Muscle of leg (tissue), 11 donors: ENCODE measurements around the gene RTP4. TPM values are rescaled to one million over a fixed set of nuclear protein-coding genes. Genes with fewer than 3 reads are reported as not detected.
A peak's percentile ranks its signal among the peaks of the same experiment; 100 is the strongest.
"Not testable (repeated sequence)": the region's sequence is repeated elsewhere in the genome, so short reads cannot be mapped to it uniquely, and the experiment has no call there.

Experiments used
- DNase-seq: peaks from one replicate; pipeline ENCODE4 v3.0.0; 2013
- H3K27ac ChIP-seq: one replicate; pipeline ENCODE4 v1.5.1; 2013; ENCODE audit warnings: mild to moderate bottlenecking, low read length, control low read depth
- H3K27me3 ChIP-seq: one replicate; pipeline ENCODE4 v1.6.1; 2013; ENCODE audit warnings: low read length; ENCODE audit not compliant: control insufficient read depth, insufficient read depth
- H3K36me3 ChIP-seq: one replicate; pipeline ENCODE4 v1.6.1; 2013; ENCODE audit warnings: low read length; ENCODE audit not compliant: control insufficient read depth, insufficient read depth
- H3K4me1 ChIP-seq: one replicate; pipeline ENCODE4 v1.6.1; 2013; ENCODE audit warnings: low read length; ENCODE audit not compliant: control insufficient read depth, insufficient read depth
- H3K4me3 ChIP-seq: one replicate; pipeline ENCODE4 v1.5.1; 2013; ENCODE audit warnings: low read length, control low read depth
- H3K9me3 ChIP-seq: replicated peaks from 2 replicates; pipeline ENCODE4 v1.6.1; 2013; ENCODE audit warnings: low read depth, low read length; ENCODE audit not compliant: control insufficient read depth
- WGBS: methylation state at CpG from one replicate; pipeline ENCODE4 v1.1.5; 2013; ENCODE audit warnings: missing lambda C conversion rate; ENCODE audit not compliant: insufficient coverage; 5-methylcytosine and 5-hydroxymethylcytosine counted together
- polyA plus RNA-seq, 8 donors: library from polyadenylated mRNA; unstranded; fragments of 120-200 nt; gene quantifications; one replicate each; pipeline versions ENCODE4 v1.2.1 to v1.2.3, GENCODE V29; 2013; ENCODE audit warnings: inconsistent platforms in 1 of 8, low replicate concordance in 1 of 8; ENCODE audit not compliant: insufficient read length in 8 of 8, insufficient read depth in 1 of 8
- total RNA-seq: library from RNA; stranded (reverse); fragments of 120-200 nt; gene quantifications from one replicate; pipeline ENCODE4 v1.2.4, GENCODE V29; 2013

The RTP4 gene
- total and polyA plus RNA-seq, 9 donors, result 0.11 to 0.97 (median 0.23) TPM; not detected in 1

GRCh38 chr3:187401856-187402255, 33.7 kb downstream of the RTP4 start:
- Histone ChIP-seq H3K4me3 (no peak overlapping the region), H3K27me3 (no peaks in the 10 kb centered on the region), H3K27ac (no peak overlapping the region), H3K4me1 (no peaks in the 10 kb centered on the region), H3K36me3 (no peaks in the 10 kb centered on the region), H3K9me3 (no peaks in the 10 kb centered on the region)
- no CpG with 5 or more reads among the region's 4 CpGs for WGBS
- no peak for DNase-seq

GRCh38 chr3:187403768-187404288, 35.6 kb downstream of the RTP4 start:
- no peaks in the 10 kb centered on the region for H3K36me3 ChIP-seq
- H3K27ac ChIP-seq, result peak overlapping the region; percentile 7
- peak; percentile 22 for DNase-seq
- H3K4me3 ChIP-seq, result no peak overlapping the region
- no peaks in the 10 kb centered on the region for H3K9me3 ChIP-seq
- no peaks in the 10 kb centered on the region for H3K4me1 ChIP-seq
- H3K27me3 ChIP-seq, result no peaks in the 10 kb centered on the region
- no CpG with 5 or more reads among the region's 4 CpGs for WGBS

- no peaks in the 10 kb centered on the region for H3K36me3 ChIP-seq
- peak; percentile 27 for DNase-seq
- no peaks in the 10 kb centered on the region for H3K27me3 ChIP-seq
- H3K27ac ChIP-seq, result no peak overlapping the region
- no peaks in the 10 kb centered on the region for H3K9me3 ChIP-seq
- no peak overlapping the region for H3K4me3 ChIP-seq
- no peaks in the 10 kb centered on the region for H3K4me1 ChIP-seq
- no CpG with 5 or more reads among the region's 3 CpGs for WGBS
Observed at GRCh38 chr3:187406927-187407326, 38.7 kb downstream of the RTP4 start.

DNA sequence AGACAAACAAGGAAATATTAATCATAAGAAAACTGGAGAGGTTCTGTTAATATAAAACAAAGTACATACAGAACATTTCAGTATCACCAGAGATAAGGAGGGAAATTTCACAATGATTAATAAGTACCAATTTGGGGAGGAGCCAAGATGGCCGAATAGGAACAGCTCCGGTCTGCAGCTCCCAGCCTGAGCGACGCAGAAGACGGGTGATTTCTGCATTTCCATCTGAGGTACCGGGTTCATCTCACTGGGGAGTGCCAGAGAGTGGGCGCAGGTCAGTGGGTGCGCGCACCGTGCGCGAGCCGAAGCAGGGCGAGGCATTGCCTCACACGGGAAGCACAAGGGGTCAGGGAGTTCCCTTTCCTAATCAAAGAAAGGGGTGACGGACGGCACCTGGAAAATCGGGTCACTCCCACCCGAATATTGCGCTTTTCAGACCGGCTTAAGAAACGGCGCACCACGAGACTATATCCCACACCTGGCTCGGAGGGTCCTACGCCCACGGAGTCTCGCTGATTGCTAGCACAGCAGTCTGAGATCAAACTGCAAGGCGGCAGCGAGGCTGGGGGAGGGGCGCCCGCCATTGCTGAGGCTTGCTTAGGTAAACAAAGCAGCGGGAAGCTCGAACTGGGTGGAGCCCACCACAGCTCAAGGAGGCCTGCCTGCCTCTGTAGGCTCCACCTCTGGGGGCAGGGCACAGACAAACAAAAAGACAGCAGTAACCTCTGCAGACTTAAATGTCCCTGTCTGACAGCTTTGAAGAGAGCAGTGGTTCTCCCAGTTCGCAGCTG, 44.0 kb downstream of the RTP4 start:
- DNase-seq, H3K36me3 ChIP-seq, H3K9me3 ChIP-seq, H3K4me3 ChIP-seq, H3K27ac ChIP-seq, H3K27me3 ChIP-seq, H3K4me1 ChIP-seq: not testable (repeated sequence)
- WGBS, result no CpG with 5 or more reads among the region's 35 CpGs

Other genes with a start within 250 kb of the RTP4 start
- 15.7 TPM for gene RPL39L, start 228.9 kb upstream of the RTP4 start, total RNA-seq
- 10 to 100 TPM in 6 of 8 donors, 1 to 10 TPM in 2; 8.5 to 14.2 (median 12.1) TPM for gene RPL39L, start 228.9 kb upstream of the RTP4 start, polyA plus RNA-seq
- 0.04 TPM for gene RTP1, start 170.9 kb upstream of the RTP4 start, total RNA-seq
- gene RTP1, start 170.9 kb upstream of the RTP4 start, polyA plus RNA-seq, result under 1 TPM in 3 of 8 donors, not detected in 5; 0.14 to 0.45 (median 0.21) TPM
- gene MASP1, start 76.6 kb upstream of the RTP4 start, total RNA-seq, result 8.2 TPM
- gene MASP1, start 76.6 kb upstream of the RTP4 start, polyA plus RNA-seq, result 10 to 100 TPM in 2 of 8 donors, 1 to 10 TPM in 6; 3.2 to 12.7 (median 7.4) TPM